Muscle of arm (tissue), 12 donors: ENCODE results near the gene MPRIP. TPM values are rescaled to one million over a fixed set of nuclear protein-coding genes. Genes with fewer than 3 reads are reported as not detected.

Experiments used
- DNase-seq: peaks from one replicate; pipeline ENCODE4 v3.0.0-alpha.2; 2013
- polyA plus RNA-seq, 12 donors: library from polyadenylated mRNA; unstranded; fragments of 120-200 nt; gene quantifications; one replicate each; pipeline ENCODE4 v1.2.1, GENCODE V29; 2013; ENCODE audit not compliant: insufficient read length in 12 of 12

MPRIP gene
- polyA plus RNA-seq, 12 donors, result 100 to 231 (median 191) TPM

DNA sequence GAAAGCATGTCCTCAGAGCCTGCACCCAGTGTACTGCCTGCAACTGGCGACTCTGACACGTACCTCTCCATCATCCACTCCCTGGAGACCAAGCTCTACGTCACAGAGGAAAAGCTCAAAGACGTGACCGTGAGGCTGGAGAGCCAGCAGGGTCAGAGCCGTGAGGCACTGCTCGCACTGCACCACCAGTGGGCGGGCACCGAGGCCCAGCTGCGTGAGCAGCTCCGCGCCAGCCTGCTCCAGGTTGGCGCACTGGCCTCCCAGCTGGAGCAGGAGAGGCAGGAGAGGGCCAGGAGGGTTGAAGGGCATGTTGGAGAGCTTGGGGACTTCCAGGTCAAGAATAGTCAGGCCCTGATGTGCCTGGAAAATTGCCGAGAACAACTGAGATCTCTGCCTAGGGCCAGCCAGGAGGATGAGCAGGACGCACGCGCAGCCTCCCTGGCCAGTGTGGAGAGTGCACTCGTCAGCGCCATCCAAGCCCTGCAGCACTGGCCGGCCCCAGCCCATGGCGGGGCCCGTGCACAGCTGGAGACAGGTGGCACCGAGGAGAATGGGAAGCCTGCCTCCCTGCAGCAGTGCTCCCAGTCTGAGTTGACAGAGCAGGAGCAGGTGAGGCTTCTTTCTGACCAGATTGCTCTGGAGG, 123.5 kb downstream of the MPRIP start:
- DNase-seq, result no peak

GRCh38 chr17:17166446-17166845, 124.2 kb downstream of the MPRIP start:
- DNase-seq, result no peak

GRCh38 chr17:17167356-17167755, 125.1 kb downstream of the MPRIP start:
- DNase-seq, result no peak

DNA sequence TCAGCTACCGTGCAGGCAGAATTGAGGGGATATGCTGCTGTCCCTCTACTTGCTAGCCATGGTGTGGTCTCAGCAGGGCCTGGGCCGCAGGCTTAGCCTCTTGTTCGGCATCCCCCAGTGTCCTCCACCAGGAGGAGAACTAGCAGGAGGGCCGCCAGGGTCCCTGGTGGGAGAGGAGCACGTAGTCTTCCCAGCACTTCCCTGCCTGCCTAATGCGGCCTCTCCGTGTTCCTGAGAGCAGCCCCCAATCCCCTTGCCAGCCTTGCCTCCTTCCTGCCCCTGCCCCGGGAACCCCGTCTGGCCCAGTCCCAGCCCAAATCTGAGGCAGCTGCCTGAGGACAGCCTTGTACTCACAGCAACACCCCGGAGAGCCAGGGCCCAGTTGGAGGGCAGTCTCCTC, 125.7 kb downstream of the MPRIP start:
- no peak for DNase-seq

DNA sequence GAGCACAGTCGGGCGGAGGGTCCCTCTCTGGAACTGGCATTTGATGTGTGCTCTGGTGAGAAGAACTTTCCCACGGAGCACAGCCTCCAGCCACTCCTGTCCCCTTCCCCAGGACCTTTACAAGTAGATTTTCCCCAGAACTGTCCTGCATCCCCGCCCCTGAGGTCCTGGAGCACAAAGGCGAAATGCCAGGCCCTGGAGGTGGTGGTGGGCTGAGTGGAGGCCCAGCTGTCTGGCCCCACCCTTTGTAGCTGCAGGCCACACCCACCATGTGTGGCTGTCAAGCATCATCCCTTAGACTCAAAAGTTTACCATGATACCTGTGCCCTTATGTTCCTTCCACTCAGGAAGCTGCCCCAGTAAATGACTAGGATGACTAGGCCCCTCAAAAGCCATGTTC, 126.1 kb downstream of the MPRIP start:
- no peak for DNase-seq

- DNase-seq, result no peak
Measured at GRCh38 chr17:17169396-17169795, 127.1 kb downstream of the MPRIP start.

DNA sequence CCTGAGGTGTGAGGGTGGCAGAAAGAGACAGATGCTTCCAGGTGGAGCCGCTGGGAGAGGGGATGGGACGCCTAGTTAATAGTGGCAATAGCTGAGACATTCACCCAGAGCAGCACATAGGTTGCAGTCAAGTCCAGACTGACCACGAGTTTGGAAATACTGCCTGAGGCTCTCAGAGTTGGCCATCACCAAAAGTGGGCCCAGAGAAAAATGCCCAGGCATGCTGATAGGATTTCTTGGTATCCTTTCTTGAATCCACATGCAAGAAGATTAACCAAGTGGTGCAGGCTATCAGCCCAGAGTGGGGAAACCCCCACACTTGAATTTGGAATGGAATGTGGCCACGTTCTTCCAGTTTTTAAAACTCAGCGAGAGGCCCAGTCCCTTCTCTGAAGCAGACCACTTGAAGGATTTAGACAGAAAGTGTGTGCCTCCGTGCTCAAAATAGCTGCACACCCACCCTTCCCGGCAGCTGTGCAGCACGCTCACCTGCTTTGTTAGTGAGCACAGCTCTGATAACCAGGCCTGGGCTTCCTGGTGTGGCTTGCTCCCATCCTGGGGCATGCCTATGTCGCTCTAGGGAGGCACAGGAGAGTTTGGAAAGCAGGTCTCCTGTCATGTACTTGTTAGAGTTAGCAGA, 128.2 kb downstream of the MPRIP start:
- DNase-seq, result no peak

DNA sequence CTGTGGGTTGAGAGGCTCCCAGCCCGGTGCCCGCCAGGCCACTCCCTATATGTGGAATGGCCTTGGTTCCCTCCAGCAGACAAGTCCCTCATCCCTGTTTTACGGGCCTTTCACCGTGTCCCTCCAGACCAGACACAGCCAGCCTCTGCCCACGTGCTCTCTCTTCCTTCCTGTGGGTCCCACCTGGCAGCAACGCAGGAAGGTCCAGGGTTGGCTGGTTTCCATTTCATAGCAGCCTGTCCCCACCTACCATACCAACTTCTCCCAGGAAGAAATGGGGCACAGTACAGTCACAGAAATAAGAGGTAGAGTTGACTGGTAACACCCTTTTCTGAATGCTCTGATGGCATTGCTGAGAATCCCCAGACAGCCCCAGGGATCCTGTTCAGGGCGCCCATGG, 128.9 kb downstream of the MPRIP start:
- no peak for DNase-seq

DNA sequence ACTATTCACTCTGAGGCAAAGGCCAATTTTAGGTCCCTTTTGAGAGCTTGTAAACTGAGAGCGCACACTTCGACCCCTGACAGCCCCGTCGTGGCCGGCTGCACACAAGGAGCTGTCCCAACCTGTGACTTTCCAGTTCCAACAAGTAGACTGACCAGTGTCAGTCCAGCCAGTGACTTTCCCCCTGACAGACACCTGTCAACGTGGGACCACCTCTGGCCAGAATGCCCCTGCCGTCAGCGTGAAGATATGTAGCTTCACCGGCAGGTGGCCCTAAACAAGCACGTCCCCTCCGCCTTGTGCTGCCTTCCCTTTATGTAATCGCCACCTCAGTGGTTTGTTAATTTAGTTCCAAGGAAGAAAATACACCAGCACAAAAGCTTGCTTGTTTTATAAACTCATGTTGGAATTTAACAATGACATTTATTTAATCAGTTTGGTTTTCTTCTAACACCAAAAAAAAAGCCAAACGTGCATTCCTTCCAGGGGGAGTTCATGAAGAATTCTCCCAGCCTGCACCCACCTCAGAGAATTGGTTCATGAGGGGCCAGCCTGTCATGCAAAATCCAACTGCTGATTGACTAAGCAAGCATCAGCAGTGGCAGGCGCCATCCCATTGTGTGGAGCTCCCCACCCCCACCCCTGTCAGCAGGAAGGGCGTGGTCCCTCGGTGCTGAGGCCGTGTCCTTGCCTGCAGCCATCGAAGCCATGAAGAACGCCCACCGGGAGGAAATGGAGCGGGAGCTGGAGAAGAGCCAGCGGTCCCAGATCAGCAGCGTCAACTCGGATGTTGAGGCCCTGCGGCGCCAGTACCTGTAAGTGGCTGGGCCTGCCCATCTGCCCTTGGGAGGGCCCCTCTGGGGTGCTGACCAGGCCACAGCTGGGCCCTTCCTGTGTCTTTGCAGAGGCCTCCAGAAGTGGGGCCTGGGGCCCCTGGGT, 130.0 kb downstream of the MPRIP start:
- DNase-seq, result no peak

GRCh38 chr17:17172990-17173389, 130.7 kb downstream of the MPRIP start:
- DNase-seq, result no peak

DNA sequence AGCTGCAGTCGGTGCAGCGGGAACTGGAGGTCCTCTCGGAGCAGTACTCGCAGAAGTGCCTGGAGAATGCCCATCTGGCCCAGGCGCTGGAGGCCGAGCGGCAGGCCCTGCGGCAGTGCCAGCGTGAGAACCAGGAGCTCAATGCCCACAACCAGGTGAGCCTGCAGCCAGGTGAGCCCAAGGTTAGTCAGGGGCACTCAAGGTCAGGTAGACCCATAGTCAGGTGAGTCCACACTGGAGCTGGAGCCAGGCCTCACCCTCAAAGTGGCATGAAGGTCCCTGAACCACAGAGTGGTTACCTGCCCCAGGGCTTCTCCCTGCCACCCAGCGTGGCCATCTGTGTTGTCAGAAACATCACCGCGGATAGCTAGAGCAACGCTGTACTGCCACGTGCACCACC, 131.7 kb downstream of the MPRIP start:
- no peak for DNase-seq

GRCh38 chr17:17175340-17175739, 133.1 kb downstream of the MPRIP start:
- DNase-seq, result no peak

DNA sequence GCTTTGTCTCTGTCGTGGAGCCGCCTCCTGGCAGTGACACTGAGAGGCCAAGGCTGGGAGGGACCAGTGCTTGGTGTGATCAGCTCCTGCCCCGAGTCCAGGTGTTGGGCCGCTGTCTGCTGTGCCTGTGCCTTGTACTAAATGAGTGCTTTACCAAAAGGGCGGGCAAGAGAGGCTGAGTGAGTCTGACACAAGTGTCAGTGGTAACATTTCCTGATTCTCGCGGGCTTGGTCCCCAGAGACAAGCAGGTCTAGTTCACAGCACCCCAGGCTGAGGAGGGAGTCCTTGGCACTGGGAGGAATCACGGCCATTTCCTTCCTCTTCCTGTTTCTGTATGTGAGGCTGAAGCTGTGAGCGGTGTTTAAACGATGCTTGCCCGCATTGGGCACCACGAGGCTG, 133.7 kb downstream of the MPRIP start:
- DNase-seq, result no peak

GRCh38 chr17:17176341-17176740, 134.1 kb downstream of the MPRIP start:
- DNase-seq, result no peak

DNA sequence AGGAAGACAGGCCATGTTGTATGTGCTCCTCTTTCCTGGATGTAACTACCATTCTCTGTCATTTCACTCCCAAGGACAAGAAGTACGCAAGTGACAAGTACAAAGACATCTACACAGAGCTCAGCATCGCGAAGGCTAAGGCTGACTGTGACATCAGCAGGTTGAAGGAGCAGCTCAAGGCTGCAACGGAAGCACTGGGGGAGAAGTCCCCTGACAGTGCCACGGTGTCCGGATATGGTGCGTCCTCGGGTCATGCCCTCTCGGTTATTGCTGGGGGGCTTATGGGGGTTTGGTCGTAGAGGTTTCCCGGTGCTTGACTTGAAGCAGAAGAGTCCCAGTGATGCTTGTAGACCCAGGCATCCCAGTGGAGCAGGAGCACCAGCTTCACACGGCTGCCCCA, 134.9 kb downstream of the MPRIP start:
- no peak for DNase-seq

GRCh38 chr17:17179371-17179827, 137.1 kb downstream of the MPRIP start:
- DNase-seq, result no peak

GRCh38 chr17:17180141-17180603, 137.9 kb downstream of the MPRIP start:
- no peak for DNase-seq

- DNase-seq, result no peak
Measured at GRCh38 chr17:17180741-17181525, 138.7 kb downstream of the MPRIP start.

DNA sequence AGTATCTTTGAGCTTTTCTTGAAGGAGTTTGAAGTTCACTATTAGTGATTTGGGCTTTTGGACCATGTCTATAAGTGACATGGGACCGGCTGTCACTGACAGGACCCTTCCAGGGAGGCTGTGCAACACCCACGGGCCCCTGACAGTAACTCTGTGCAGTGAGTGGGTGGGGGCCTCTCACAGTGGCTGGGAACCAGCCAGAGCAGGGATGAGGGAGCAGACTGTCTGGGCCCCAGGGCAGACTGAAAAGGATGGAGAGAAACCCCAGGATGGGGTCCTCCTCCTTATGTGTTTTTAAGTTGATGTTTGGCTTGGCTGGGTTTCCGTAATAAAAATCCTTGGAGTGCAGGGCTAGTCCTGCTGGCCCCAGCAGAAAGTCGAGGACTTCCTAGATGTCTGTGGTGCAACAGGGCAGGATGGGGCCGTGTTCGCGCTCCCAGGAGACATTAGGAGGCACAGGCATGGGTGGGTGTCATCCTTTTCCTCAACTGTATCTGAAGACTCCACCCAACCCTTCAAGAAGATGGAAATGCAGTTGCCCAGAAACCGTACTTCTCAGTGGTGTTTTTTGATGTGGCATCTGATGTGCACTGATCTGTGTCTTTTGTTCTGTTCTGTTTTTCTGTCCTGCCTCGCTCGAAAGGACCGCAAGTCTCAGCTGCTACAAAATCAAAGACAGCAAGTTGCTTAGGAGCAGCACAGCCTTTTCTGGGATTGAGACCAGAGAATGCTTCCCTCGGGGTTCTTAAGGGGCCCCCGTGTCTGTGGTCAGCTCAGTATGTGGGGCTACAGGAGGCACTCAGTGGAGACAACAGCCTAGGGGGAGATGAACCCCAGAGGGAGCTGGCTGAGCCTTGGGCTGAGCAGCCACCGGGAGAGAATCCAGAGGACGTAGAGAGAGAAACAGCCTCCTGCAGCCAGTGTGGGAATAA, 139.7 kb downstream of the MPRIP start:
- DNase-seq, result peak; percentile 17

GRCh38 chr17:17182598-17183136, 140.4 kb downstream of the MPRIP start:
- DNase-seq, result no peak
